GM18508 (cell line): ENCODE measurements around the gene ME3.

Experiments
- ATAC-seq: cut with Tn5 transposase; IDR thresholded peaks from one replicate; pipeline ENCODE4 v1.9.1; 2021; ENCODE audit warnings: moderate number of reproducible peaks; ENCODE audit not compliant: insufficient read depth, unreplicated experiment

Gene ME3

DNA sequence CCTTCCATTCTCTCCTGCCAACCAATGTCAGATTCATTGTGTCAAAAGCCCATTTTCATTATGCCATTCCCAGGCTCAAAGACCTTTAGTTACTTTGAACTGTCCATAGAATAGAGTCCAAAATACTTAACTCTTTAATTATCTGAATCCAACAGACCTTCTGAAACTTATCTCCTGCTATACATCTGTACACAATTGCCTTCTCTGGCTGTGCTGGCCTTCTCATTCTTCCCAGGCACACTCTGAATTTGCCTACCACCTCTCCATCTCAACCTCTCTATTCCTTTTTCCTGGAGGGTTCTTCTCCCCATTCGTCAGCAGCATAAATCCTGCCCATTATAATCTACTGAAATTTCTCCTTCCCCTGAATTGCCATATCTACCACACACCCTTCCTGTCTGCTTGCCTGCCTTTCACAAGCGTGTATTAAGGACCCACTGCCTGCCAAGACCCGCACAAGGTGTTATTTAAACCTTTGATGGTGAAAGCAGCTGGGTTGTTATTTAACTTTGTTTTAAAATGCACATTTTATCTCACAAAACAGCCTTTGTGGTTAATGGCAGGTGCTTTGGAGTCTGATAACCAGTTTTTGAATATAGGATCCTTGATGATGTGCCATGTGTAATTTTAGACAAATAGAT lies 171.8 kb downstream of the ME3 start:
- ATAC-seq: no peak

DNA sequence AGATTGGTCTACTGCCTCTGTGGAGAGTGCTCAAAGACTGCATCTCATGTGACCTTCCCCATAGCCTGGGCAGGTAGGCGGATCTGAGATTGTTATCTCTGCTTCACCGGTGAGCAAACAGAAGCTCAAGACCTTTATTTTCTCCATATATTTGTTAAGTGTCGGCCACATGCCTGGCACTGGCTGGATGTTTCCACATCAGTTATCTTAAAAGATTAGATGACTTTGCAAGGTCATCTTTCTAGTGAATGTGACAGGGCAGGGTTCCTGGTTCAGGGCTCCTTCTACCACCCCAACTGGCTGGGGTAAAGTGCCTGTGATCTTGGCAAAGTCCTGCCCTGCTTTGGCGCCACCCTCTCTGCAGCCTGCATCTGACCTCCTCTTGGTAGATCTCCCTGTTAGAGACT lies 172.7 kb downstream of the ME3 start:
- no peak for ATAC-seq

DNA sequence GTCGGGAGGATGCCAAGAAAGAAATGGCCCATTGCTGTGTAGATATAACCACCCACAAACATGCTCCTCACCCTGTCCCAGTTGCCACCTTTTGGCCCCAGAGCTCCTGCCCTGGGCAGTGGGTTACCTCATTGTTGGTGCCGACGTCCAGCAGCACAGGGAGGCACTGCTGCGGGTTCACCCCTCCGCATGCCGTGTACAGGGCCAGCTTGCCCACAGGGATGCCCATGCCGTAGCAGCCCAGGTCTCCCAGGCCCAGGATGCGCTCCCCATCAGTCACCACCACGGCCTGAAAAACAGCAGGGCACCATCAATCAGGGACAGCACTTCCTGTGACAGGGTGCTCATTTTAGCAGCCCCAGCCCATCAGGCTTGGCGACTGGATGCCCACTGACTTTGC lies 174.6 kb downstream of the ME3 start:
- ATAC-seq: no peak

DNA sequence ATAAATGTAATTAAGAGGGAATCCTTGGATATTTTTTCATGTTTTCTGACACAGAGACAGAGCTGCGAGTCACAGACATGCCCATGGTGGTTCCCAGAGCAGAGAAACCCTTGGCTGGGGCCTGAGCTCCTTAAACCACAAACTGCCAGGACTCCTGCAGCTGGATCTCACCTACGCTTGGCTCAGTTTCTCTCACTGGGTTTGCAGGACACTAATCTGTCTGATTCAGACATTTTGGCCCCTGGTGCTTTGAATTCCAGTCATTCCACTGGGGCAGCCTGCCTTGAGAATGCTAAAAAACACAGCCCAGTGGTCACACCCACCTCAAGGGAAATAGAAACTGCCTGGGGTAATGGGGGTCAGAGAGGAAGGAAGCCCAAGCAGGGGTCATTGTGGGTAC lies 175.1 kb downstream of the ME3 start:
- ATAC-seq: no peak

DNA sequence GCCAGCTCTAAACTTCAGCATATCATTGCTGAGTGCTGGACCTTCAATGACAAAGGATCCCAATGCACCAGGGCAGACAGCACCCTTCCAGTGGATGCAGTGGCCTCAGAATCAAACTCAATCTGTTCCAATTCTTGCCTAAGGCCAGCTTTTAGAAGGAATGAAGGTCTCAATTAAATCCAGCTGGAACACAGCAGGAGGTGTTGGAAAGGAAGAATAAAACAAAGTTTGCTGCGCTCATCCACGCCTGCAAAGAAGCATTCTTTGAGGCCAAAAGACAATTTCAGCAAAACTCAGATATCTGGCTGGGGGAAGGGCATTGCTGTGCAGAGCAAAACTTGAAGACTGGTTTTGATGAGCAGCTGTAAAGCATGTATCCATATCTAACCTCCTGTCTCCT lies 177.1 kb downstream of the ME3 start:
- ATAC-seq: no peak

DNA sequence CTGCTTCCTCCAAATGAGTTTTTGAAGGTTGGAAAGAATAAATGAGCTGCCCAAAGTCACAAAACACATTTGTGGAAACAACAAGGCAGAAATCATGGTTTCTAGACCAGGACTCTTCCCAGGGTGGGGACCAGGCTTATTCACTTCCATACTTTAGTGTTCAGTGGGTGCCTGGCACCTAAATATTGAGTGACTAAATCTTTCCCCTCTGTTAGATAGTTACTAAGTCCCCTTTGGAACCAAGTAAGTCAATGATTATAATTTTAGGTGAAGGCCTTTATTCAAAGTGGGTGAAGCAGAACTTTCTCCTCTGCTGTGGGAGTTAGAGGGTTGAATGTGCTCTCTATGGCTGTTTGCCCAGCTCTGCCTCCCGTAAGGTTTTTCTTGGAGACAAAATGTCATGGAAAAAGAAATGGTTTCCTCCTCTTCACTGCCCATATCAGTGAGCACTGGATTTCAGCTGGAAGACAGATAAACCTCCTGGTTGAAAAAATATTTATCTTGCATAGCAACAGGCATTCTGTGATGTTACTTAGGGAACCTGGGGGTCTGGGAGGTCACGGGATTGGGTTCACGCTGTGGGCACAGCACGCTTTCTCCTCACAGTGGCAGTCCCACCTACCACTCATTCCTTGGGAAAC lies 179.9 kb downstream of the ME3 start:
- ATAC-seq: no peak

DNA sequence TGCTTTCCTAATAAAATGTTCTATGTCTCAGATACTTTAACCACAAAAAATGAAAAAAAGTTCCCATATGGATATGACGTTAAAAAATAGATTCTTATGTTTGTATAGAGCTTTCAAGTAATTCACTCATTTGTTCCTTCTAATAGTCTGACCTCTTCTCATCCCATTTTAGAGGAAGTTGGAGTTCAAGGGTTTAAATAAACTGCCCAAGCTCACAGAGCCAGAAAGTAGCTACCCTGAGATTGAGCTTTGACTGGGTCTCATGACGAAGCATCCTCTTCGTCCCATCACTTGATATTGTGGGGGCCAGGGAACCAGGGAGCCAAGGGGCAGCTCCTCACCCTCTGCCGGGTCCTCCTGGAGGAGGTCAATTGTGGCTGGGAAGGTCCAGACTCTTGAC lies 181.4 kb downstream of the ME3 start:
- no peak for ATAC-seq

DNA sequence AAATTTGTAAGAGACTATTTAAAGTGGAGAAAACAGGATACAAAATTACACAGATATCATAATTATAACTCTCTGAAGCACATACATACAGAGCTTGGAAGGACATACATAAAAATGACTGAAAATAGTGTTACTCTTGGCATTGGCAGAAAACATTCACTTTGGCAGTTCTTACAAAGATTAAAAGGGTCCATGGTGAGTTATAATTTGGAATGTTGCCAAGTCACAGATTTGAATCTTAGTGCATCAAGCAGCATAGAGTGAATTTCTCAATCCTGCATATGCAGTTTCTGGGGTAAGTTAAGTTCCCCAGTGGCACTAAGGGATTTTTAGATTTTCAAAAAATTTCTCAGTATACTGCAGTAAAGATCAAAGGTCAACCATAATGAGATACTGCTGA lies 181.8 kb downstream of the ME3 start:
- ATAC-seq: no peak

DNA sequence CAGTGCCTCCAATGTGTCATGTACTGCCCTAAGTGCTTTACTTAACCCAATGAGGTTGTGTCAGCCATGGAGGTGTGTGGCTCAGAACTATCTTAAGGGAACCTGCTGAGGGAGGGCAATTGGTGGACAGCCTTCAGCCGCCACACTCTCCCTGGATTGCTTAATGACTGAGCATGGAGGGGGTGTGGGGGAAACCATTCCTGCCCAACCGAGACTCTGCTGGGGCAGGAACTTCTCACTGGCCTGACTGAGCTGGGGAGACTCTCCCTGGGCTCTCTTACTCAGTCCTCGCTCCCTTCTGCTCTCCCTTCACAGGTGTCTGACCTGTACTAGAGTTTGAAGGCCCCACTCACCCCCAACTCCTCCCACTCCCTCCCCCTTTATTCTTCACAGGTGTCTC lies 183.0 kb downstream of the ME3 start:
- ATAC-seq: no peak

DNA sequence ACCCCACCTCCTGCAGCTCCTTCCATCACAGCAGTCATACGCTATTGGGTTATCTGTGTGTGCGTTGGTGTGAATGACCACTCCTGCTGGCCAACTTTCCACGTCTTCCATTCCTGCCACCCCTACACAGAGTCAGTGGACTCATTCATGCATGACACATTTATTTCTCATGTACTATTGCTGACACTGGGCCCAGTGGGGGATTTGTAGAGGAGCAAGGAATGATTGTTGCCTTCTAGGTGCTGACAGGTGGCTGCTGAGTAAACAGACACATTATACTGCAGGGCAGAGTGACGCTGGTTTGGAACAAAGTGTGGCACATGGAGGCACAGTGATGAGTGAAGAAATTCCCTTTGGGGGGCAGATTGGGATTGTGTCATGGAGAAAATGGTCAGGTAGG lies 183.9 kb downstream of the ME3 start:
- ATAC-seq: no peak

DNA sequence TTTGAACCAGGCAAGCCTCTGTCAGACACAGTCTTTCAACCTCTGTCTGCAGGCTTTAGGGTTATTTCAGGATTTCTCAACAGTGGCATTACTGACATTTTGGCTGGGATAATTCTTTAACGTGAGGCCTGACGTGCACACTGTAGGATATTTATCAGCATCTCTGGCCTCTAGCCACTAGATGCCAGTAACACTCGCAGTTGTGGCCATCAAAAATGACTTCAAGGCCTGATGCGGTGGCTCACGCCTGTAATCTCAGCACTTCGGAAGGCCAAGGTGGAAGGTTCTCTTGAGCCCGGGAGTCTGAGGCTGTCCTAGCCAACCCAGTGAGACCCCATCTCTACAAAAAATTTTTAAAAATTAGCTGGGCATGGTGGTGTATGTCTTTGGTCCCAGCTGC lies 184.7 kb downstream of the ME3 start:
- ATAC-seq: no peak

DNA sequence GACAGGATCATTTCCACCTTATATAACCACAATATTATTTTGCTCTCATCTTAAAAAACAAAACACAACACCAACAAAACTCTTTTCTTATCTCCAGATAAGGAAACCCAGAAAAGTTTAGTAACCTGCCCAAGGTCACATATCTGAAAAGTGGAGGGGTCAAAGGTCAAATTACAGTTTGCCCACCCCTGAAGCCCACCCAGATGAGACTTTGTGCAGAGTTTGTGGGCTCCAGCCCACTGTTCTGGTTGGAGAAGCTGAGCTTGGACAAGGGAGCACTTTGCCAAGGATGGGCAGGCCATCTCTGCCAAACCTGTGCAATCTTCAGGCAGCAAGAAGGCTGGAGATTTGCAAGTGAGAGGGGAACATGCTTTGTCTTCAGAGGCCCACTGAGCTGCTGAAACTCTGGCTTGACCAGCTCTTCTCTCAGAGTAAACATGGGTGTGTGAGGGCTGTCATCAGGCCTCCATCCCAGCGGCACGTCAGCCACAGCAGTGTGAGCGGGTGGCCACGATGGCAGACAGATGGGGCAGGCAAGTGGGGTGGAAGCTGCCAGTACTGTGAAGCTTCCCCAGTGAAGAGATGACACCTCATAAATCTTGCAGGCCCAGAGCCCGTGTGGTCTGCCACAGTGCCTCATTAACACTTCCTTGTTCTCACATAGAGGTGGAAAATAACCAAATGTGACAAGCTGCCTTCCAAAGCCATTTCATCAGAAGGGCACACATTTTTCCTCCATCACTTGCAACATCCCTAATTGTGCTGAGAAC lies 186.0 kb downstream of the ME3 start:
- ATAC-seq: no peak

DNA sequence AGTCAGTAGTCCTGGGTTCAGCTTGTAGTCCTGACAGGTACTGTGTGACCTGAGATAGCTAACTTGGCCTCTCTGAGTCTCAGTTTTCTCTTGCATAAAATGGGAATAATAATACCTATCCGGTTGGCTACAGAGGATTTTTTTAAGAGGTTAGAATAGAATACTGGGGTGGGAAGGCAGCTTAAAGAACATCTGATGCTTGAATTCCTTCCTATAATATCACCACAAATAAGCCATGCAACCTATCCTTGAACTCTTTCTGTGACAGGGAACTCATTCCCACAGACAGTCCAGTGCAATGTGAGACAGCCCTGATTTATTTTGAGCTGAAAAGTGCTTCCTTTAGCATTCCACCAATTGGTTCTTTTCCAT lies 187.6 kb downstream of the ME3 start:
- no peak for ATAC-seq

DNA sequence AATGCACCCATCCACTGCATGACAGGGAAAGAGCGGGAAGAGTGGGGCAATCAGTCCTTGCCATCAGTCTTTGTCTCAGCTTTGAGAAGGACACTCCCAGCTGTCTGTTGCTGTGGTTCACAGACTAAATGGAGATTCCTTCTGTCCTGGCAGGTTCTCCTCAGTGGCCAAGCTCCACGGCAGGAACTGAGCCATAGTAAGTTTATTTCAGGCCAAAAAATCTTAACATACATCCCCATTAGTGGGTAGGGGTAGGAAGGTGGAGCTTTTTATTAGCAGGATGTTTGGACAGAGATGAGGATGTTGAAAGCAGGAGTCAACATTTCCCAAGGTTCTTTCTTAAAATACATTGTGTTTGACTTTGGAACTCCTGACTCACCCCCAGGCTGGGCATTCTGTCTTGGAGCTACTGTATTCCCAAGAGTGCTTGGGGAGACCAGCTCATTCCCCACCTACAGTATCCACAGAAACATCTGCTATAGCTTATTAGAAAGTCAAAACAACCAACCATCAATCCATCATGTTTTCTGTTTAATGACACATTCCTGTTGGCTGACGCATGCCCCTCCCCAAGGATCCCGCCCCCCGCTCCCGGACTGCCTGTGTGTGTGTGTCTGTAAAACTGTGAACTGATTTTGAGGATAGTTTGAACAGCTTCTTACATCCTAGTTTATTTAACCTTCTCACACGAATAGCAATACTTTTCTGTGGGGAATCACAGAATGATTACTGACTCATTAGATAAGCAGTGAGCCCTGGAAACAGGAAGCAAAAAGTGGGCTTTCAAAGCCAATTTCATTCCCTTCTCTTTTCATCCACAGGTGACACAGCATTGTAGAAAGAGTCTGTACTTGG lies 188.2 kb downstream of the ME3 start:
- no peak for ATAC-seq

DNA sequence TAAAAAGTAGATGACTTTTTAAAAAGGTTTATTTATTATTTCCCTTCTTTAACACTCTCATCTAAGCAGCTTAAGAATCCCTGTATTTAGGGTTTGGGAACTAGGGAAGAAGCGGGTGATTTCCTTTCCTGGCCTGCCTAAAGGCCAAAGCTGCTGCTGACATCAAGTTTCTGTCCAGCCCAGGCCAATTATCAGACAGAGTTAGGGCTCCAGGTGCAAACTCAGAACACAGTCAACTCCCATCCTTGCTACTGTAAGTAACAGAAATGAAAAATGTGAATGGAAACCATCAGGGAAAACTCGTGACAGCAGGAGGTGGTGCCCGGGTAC lies 188.8 kb downstream of the ME3 start:
- no peak for ATAC-seq

DNA sequence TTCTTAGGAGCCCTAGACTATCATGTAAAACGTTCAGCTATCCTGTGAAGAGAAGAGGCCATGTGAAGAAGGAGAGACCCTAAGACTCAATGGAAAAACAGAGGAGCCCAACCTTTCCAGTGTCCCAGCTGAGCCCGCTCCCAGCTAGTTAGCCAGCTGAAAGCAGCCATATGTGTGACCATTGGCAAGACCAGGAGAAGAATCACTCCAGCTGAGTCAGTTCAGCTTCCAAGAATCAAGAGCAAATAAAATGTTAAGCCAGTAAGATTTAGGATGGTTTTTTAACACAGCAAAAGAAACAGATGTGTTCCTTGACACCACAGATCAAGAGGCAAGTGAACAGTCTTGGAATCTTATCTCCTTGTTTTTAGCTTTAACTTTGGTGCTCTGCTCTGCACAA lies 189.7 kb downstream of the ME3 start:
- no peak for ATAC-seq

DNA sequence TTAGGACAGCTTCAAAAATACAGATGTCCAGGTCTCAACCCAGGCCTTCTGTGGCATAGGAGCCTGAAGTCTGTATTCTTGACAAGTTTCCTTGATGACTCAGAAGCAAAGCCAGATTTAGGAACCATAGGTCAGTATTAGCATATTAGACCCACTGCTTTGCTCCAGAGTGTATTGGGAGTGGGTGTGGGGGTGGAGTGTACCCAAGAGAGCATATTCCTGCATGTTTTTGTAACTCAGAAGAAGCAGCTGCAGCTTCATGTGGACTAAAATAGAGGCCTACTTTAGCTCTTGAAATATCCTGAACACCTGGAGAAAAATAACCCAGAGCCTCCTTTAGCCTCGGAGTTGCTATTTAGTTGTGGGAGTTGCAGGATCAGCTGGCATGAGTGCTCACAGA lies 191.0 kb downstream of the ME3 start:
- ATAC-seq: no peak

DNA sequence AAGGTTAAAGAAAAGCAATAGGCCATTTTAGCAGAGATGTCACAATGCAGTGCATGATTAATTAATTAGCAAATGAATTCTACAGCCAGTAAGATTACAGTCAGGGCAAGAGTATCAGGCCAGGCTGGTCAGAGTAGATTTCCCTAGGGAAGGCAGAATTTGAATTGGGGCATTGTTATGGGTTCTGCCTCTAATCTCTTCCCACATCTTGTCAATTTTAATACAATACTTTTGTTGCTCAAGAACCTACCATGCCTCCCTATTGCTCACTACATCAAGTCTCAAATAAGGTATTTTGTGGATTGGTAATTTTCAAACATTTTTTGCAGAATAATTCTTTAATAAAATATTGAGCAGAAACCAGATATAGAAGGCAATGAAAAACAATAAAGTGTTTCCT lies 194.1 kb downstream of the ME3 start:
- no peak for ATAC-seq

DNA sequence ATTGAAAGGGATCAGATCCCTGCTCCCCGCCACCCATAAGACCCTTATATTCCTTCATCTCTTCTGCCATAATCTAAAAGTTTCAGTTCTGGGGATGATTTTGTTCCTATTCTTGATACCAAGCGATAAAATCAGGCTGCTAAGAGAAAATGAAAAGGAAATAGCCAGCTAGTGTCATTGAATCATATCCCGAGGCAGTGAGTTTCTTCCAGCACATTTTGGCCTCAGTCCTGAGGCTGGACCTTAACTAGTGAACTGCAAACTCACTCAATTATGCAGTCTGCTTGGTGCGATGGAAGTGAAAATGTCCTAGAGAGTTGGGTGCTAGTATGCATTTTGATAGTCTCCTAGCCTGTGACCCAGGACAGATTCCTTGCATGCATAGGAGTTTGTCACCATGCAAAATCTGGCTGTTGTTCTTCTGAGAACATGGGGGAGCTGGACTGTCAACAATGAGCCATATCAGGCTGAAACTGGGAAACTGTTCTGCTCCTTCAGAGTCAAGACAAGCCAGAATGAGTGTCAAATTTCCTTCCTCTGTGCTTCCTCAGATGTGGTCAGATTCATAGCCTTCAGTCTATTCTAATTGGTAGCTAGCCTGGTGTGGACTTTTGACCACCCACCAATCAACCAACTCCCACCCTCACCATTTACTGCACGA lies 194.8 kb downstream of the ME3 start:
- ATAC-seq: no peak

DNA sequence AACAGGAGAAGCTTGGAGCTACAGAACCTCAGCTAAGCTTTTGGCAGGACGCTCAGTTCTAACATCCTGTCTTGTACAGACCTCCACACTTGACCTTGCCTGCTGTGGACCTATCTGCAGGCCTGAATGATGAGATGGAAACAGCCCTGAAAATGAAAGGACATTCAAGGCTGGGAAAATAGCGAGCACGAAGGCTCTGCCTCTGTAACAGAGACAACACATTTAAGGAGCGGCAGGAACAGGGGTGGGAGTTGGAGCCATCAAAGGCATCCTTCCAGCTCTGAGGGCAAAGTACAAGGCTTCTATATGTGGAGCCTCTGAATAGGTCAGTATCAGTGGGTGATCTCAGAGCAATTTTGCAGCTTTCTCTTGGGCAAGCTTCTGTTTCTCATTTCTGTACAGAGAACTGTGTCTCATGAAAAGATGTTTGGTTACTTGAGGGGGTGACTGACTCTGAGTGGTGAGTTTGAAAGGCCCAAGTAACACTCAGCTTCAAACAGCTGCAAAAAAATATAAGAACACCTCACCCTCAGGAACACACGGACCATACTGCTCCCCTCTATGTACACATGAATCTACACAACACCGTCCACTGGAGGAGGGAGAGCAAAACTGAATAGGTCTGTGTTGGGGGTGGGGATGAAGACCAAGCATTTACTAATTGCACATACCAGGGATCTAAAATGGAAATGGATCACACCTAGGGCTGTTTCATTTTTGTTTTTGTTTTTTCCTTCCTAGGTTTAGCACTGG lies 196.1 kb downstream of the ME3 start:
- no peak for ATAC-seq
